Measurements from ENCODE around the gene PAH.
A peak's percentile ranks its signal among the peaks of the same experiment; 100 is the strongest.
"Not testable (repeated sequence)": the region's sequence is repeated elsewhere in the genome, so short reads cannot be mapped to it uniquely, and the experiment has no call there.

The PAH gene

DNA sequence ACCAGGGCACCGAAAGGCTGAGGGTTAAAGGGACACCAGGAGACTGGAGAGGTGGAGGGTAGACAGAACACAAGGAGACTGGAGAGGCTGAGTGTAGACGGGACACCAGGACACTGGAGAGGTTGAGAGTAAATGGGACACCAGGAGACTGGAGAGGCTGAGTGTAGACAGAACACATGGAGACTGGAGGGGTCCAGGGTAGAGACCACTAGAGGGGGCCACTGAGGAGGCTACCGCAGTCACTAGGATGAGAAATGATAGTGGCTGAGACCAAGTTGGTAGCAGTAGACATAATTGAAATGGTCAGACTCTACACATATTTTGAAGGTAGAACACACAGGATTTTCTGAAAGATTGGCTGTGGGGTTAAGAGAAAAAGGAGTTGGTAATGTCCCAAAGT lies 68.2 kb downstream of the PAH start:
- H2AFZ ChIP-seq = no peak overlapping the region
- H3K27ac ChIP-seq = no peak overlapping the region
- H3K27me3 ChIP-seq (ENCODE audit: control insufficient read depth, insufficient read depth, low read length) = no peaks in the 10 kb centered on the region
- TF ChIP-seq, protein P1, sequence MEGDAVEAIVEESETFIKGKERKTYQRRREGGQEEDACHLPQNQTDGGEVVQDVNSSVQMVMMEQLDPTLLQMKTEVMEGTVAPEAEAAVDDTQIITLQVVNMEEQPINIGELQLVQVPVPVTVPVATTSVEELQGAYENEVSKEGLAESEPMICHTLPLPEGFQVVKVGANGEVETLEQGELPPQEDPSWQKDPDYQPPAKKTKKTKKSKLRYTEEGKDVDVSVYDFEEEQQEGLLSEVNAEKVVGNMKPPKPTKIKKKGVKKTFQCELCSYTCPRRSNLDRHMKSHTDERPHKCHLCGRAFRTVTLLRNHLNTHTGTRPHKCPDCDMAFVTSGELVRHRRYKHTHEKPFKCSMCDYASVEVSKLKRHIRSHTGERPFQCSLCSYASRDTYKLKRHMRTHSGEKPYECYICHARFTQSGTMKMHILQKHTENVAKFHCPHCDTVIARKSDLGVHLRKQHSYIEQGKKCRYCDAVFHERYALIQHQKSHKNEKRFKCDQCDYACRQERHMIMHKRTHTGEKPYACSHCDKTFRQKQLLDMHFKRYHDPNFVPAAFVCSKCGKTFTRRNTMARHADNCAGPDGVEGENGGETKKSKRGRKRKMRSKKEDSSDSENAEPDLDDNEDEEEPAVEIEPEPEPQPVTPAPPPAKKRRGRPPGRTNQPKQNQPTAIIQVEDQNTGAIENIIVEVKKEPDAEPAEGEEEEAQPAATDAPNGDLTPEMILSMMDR (IDR thresholded peaks at IDR 0.05) = no peak
- no peak overlapping the region for H3K9ac ChIP-seq
- no peaks in the 10 kb centered on the region for H3K4me1 ChIP-seq
- no peak overlapping the region for H3K4me2 ChIP-seq (ENCODE audit: low read length)
- H3K4me3 ChIP-seq (ENCODE audit: low read depth, low read length) = no peak overlapping the region
- no peaks in the 10 kb centered on the region for H3K79me2 ChIP-seq
- no peaks in the 10 kb centered on the region for H3K9me3 ChIP-seq (ENCODE audit: control insufficient read depth, low read length)
- H3K36me3 ChIP-seq (ENCODE audit: control insufficient read depth, insufficient read depth, low read length) = no peaks in the 10 kb centered on the region

DNA sequence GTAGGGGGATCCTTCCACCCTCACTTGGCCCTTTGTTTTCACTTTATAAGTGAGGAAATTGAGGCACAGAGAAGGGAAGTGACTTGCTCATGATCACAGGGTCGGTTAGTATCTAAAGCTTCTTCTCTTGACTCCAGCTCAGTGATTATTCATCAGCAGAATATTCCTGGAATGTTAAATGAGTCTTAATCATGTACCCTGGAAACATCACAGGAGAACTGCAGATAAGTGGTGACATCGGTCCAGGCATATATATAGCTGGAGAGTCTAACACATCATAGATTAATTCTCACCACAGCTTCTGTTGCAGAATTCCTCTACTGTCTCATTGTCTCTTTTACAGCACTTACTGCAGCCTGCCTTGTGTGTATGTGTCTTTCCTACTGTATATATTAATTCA lies 69.9 kb downstream of the PAH start:
- Histone ChIP-seq H3K36me3 (ENCODE audit: control insufficient read depth, insufficient read depth, low read length) (no peaks in the 10 kb centered on the region), H3K27ac (no peak overlapping the region), H3K9me3 (ENCODE audit: control insufficient read depth, low read length) (no peaks in the 10 kb centered on the region), H3K4me3 (ENCODE audit: low read depth, low read length) (no peak overlapping the region), H3K4me2 (ENCODE audit: low read length) (no peak overlapping the region), H3K9ac (no peak overlapping the region), H3K79me2 (no peaks in the 10 kb centered on the region), H3K4me1 (no peaks in the 10 kb centered on the region), H2AFZ (no peak overlapping the region), H3K27me3 (ENCODE audit: control insufficient read depth, insufficient read depth, low read length) (no peaks in the 10 kb centered on the region)
- TF ChIP-seq, protein P1 (IDR thresholded peaks at IDR 0.05) = no peak

DNA sequence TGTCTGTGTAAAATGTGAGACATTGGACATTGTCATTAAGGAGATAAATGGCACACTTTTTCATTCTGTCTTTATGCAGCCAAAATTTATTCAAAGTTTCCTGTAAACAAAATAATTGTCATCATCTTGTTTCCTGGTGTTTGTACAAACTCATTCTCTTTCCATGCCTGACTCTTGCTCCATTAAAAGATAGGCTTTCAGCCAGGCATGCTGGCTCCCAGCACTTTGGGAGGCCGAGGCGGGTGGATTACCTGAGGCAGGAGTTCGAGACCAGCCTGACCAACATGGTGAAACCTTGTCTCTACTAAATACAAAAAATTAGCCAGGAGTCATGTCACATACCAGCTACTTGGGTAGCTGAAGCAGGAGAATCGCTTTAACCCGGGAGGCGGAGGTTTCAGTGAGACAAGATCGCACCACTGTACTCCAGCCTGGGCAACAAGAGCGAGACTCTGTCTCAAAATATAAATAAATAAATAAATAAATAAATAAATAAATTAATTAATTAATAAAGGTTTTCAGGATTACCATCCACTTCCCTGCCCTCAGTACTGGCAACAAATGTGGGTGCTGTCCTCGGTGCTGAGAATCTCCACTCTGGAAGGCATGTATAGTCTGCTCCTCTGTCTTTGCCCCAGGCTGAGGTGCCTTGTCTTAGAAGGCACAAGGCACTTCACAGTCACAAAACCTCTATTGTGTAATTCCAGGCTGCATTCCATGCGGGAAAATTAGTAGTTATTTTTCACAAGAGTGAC lies 83.2 kb downstream of the PAH start:
- H3K9me3 ChIP-seq (ENCODE audit: control insufficient read depth, low read length) = no peaks in the 10 kb centered on the region

DNA sequence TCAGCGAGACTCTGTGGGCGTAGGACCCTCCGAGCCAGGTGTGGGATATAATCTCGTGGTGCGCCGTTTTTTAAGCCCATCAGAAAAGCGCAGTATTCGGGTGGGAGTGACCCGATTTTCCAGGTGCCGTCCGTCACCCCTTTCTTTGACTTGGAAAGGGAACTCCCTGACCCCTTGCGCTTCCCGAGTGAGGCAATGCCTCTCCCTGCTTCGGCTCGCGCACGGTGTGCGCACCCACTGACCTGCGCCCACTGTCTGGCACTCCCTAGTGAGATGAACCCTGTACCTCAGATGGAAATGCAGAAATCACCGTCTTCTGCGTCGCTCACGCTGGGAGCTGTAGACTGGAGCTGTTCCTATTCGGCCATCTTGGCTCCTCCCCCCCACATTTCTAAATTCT lies 84.2 kb downstream of the PAH start:
- not testable (repeated sequence) for H3K36me3 ChIP-seq (ENCODE audit: control insufficient read depth, insufficient read depth, low read length); H3K4me1 ChIP-seq; H3K79me2 ChIP-seq; H3K9me3 ChIP-seq (ENCODE audit: control insufficient read depth, low read length); H2AFZ ChIP-seq; H3K27me3 ChIP-seq (ENCODE audit: control insufficient read depth, insufficient read depth, low read length); H3K4me2 ChIP-seq (ENCODE audit: low read length); H3K4me3 ChIP-seq (ENCODE audit: low read depth, low read length); H3K27ac ChIP-seq; H3K9ac ChIP-seq

More for the DNA sequence above, 83.2 kb downstream of the PAH start:
- TF ChIP-seq, protein P1 (IDR thresholded peaks at IDR 0.05) = no peak
- H3K4me1 ChIP-seq = no peaks in the 10 kb centered on the region
- no peaks in the 10 kb centered on the region for H3K36me3 ChIP-seq (ENCODE audit: control insufficient read depth, insufficient read depth, low read length)
- H3K79me2 ChIP-seq = no peaks in the 10 kb centered on the region
- no peak overlapping the region for H2AFZ ChIP-seq
- H3K27me3 ChIP-seq (ENCODE audit: control insufficient read depth, insufficient read depth, low read length) = no peaks in the 10 kb centered on the region
- no peak overlapping the region for H3K27ac ChIP-seq
- H3K4me2 ChIP-seq (ENCODE audit: low read length) = no peak overlapping the region
- no peak overlapping the region for H3K9ac ChIP-seq
- no peak overlapping the region for H3K4me3 ChIP-seq (ENCODE audit: low read depth, low read length)

DNA sequence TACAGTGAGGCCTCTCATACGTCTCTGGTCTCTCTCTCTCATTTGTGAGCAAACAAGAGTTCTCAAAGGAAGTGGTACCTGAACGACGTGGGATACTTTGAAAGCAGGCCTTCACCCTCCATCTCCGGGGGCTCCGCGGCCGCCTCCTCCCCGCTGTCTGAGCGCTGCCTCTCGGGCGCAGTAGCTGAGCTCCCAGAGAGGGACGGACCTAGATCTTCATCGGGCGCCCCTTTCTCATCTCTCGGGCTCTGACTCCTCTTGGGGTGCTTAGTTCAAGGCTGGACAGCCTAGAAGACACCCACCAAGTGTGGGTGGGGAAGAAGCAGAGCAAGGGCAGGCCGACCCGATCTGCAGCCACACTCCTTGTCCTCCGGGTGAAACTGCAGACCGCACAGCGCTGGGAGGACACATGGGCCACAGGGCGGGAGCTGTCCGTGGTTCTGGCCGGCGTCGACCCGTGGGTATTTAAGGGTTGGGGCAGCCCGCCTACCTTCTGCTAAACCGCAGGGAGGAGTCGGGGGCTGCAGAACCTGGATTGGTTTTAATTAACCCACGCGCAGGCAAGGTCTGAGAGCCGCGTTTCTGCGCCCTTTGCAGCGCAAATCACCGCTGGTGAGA lies 92.7 kb downstream of the PAH start:
- Histone ChIP-seq H3K79me2 (no peaks in the 10 kb centered on the region), H3K36me3 (ENCODE audit: control insufficient read depth, insufficient read depth, low read length) (no peaks in the 10 kb centered on the region), H3K4me2 (ENCODE audit: low read length) (peak overlapping the region; percentile 37), H2AFZ (no peak overlapping the region), H3K27me3 (ENCODE audit: control insufficient read depth, insufficient read depth, low read length) (no peaks in the 10 kb centered on the region), H3K9me3 (ENCODE audit: control insufficient read depth, low read length) (no peaks in the 10 kb centered on the region), H3K4me3 (ENCODE audit: low read depth, low read length) (no peak overlapping the region), H3K4me1 (no peaks in the 10 kb centered on the region), H3K9ac (no peak overlapping the region), H3K27ac (no peak overlapping the region)
- TF ChIP-seq, protein P1 (IDR thresholded peaks at IDR 0.05) = no peak

All from parathyroid adenoma (tissue), 2 donors.